ENCODE measurements around the gene GHITM. TPM values are rescaled to one million over a fixed set of nuclear protein-coding genes. Genes with fewer than 3 reads are reported as not detected.
"Not testable (repeated sequence)": the region's sequence is repeated elsewhere in the genome, so short reads cannot be mapped to it uniquely, and the experiment has no call there.

GHITM gene
- total and polyA plus RNA-seq, 2 experiments from 2014 or later = 97.1 to 105 TPM

DNA sequence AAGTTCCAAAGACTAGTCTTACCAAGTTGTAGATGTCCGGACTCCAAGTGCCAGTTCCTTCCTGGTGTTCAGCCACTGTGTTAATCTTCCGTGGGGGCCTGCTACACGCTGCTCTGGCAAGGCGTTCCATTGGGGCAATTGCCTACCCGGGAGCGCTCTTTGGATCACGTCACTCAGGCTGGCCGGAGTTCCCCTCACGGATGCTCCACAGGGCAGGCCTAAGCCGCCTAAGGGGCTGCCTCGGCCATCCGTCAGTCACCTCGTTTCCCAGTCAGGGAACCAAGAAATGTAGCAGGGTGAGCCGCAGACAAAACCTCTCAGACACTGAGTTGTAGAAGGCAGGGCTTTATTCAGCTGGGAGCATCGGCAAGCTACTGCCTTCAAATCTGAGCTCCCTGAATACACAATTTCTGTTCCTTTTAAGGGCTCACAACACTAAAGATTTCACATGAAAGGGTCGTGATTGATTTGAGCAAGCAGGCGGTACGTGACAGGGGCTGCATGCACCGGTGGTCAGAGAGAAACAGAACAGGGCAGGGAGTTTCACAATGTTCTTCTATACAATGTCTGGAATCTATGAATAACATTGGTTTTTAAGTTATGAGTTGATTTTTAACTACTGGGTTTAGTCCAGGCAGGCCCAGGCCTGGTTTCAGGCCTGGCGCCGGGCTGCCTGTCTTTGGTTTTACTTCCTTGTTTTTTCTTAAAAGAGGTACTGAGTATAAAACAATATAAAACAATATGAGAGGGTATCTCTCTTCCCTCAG lies 32.6 kb downstream of the GHITM start:
- H3K36me3 ChIP-seq (ENCODE audit: insufficient read depth); DNase-seq (ENCODE audit: low spot score); H3K4me2 ChIP-seq; H2AFZ ChIP-seq; H3F3A ChIP-seq (replicated peaks; ENCODE audit: low read depth); H3K27ac ChIP-seq (ENCODE audit: low read depth); H4K20me1 ChIP-seq (replicated peaks; ENCODE audit: insufficient read depth); H3K27me3 Mint-ChIP-seq (ENCODE audit: insufficient read depth, low read depth, poor library complexity); H3K4me3 ChIP-seq; ATAC-seq; H3K79me2 ChIP-seq (replicated peaks; ENCODE audit: insufficient read depth); H3K4me3 Mint-ChIP-seq; H3K4me1 Mint-ChIP-seq; H3K36me3 Mint-ChIP-seq (ENCODE audit: low read depth); H3K27me3 ChIP-seq (ENCODE audit: insufficient read depth); H3K9me2 ChIP-seq (ENCODE audit: insufficient read depth); H3K4me1 ChIP-seq (ENCODE audit: insufficient read depth); H3K9me3 Mint-ChIP-seq; H3K27ac Mint-ChIP-seq: not testable (repeated sequence)

DNA sequence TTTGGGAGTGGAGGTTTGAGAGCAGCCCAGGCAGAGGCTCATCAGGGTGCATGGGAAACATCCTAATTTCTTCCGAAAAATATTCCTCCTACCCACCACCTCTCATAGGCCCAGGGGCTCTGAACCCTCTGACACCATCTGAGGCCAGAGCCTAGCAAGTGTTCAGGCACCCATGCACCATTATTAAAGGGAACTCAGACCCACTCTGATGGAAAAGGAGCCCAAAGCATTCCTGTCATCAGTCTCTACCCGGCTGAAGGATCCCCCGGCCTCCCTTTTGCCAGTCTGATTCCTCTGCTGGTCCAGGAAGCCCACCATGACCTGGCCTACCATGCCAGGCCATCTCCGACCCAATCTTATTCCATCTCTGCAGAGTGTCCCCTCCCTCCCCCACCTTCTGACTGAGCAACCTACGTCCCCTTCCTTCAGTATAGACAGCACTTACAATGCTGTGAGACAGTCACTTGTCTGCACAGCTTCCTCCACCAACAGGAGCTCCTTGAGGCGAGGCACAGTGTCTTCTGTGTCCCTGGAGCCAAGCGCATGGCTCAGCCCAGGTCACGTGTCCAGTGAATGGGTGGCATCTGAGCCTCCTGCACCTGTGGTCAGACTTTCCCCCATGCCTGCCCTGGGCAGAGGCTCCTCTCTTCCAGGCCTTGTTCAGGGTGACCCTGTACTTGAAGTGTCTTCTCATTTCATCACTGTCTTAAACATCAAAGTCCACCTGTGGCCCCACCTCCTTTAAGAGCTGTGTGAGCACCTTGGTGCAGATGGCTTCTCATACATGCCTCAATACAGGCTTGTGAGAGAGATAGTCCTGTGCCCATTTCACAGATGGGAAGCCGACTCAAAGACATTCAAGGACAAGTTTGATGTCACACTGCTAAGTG lies 33.4 kb downstream of the GHITM start:
- H3K4me1 ChIP-seq (ENCODE audit: insufficient read depth) = no peaks in the 10 kb centered on the region
- H3K4me3 Mint-ChIP-seq = no peak overlapping the region
- H2AFZ ChIP-seq = no peak overlapping the region
- no peak overlapping the region for H3K4me2 ChIP-seq
- peaks cover 4% of the 10 kb centered on the region; the same call in 1 of the 3 replicates for H3K4me1 Mint-ChIP-seq
- H3F3A ChIP-seq (replicated peaks; ENCODE audit: low read depth) = no peaks in the 10 kb centered on the region
- no peak overlapping the region for H3K27ac ChIP-seq (ENCODE audit: low read depth)
- H3K27me3 Mint-ChIP-seq (ENCODE audit: insufficient read depth, low read depth, poor library complexity) = peaks cover 3% of the 10 kb centered on the region
- no peaks in the 10 kb centered on the region for H3K27me3 ChIP-seq (ENCODE audit: insufficient read depth)
- H3K9me3 Mint-ChIP-seq = no peaks in the 10 kb centered on the region; the same call in 1 of the 3 replicates
- DNase-seq (ENCODE audit: low spot score) (no peak), ATAC-seq (no peak)
- no peaks in the 10 kb centered on the region; the same call in 1 of the 2 replicates for H3K9me2 ChIP-seq (ENCODE audit: insufficient read depth)
- no peak for TF ChIP-seq NANOG (IDR thresholded peaks at IDR 0.05; ENCODE audit: borderline replicate concordance)
- TF ChIP-seq, protein P1, sequence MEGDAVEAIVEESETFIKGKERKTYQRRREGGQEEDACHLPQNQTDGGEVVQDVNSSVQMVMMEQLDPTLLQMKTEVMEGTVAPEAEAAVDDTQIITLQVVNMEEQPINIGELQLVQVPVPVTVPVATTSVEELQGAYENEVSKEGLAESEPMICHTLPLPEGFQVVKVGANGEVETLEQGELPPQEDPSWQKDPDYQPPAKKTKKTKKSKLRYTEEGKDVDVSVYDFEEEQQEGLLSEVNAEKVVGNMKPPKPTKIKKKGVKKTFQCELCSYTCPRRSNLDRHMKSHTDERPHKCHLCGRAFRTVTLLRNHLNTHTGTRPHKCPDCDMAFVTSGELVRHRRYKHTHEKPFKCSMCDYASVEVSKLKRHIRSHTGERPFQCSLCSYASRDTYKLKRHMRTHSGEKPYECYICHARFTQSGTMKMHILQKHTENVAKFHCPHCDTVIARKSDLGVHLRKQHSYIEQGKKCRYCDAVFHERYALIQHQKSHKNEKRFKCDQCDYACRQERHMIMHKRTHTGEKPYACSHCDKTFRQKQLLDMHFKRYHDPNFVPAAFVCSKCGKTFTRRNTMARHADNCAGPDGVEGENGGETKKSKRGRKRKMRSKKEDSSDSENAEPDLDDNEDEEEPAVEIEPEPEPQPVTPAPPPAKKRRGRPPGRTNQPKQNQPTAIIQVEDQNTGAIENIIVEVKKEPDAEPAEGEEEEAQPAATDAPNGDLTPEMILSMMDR (conservative IDR thresholded peaks at IDR 0.05; ENCODE audit: low read depth in 2 of 2) = no peak
- no peak overlapping the region for H3K4me3 ChIP-seq
- H3K27ac Mint-ChIP-seq = no peak overlapping the region
- no peaks in the 10 kb centered on the region for H3K36me3 Mint-ChIP-seq (ENCODE audit: low read depth)
- no peaks in the 10 kb centered on the region; the same call in 1 of the 2 replicates for H4K20me1 ChIP-seq (replicated peaks; ENCODE audit: insufficient read depth)
- H3K79me2 ChIP-seq (replicated peaks; ENCODE audit: insufficient read depth) = no peaks in the 10 kb centered on the region
- H3K36me3 ChIP-seq (ENCODE audit: insufficient read depth) = no peaks in the 10 kb centered on the region

GRCh38 chr10:84173501-84173929 lies 34.2 kb downstream of the GHITM start, which contains the start of gene GPR15LG:
GPR15LG (plus strand) TSS chr10:84173801; CDS start chr10:84173852, 51 bp downstream.
- no peak within 1 kb of the TSS for H3K4me3 ChIP-seq
- H3K9me3 Mint-ChIP-seq = no peaks in the 10 kb centered on the region; the same call in 1 of the 3 replicates
- no peak within 1 kb of the TSS for H3K4me2 ChIP-seq
- H3K27ac ChIP-seq (ENCODE audit: low read depth) = no peak within 1 kb of the TSS
- H3F3A ChIP-seq (replicated peaks; ENCODE audit: low read depth) = no peaks in the 10 kb centered on the region
- H3K36me3 ChIP-seq (ENCODE audit: insufficient read depth) = no peaks in the 10 kb centered on the region
- no peaks in the 10 kb centered on the region; the same call in 1 of the 2 replicates for H4K20me1 ChIP-seq (replicated peaks; ENCODE audit: insufficient read depth)
- H3K9me2 ChIP-seq (ENCODE audit: insufficient read depth) = no peaks in the 10 kb centered on the region; the same call in 1 of the 2 replicates
- DNase-seq (ENCODE audit: low spot score) (no peak), ATAC-seq (no peak)
- H3K4me1 ChIP-seq (ENCODE audit: insufficient read depth) = no peaks in the 10 kb centered on the region
- no peak within 1 kb of the TSS for H3K4me3 Mint-ChIP-seq
- no peak within 1 kb of the TSS for H2AFZ ChIP-seq
- H3K27me3 ChIP-seq (ENCODE audit: insufficient read depth) = no peaks in the 10 kb centered on the region
- H3K27me3 Mint-ChIP-seq (ENCODE audit: insufficient read depth, low read depth, poor library complexity) = peaks cover 3% of the 10 kb centered on the region
- H3K27ac Mint-ChIP-seq = no peak within 1 kb of the TSS
- H3K36me3 Mint-ChIP-seq (ENCODE audit: low read depth) = no peaks in the 10 kb centered on the region
- peaks cover 4% of the 10 kb centered on the region; the same call in 1 of the 3 replicates for H3K4me1 Mint-ChIP-seq
- H3K79me2 ChIP-seq (replicated peaks; ENCODE audit: insufficient read depth) = no peaks in the 10 kb centered on the region
- TF ChIP-seq, protein P2, sequence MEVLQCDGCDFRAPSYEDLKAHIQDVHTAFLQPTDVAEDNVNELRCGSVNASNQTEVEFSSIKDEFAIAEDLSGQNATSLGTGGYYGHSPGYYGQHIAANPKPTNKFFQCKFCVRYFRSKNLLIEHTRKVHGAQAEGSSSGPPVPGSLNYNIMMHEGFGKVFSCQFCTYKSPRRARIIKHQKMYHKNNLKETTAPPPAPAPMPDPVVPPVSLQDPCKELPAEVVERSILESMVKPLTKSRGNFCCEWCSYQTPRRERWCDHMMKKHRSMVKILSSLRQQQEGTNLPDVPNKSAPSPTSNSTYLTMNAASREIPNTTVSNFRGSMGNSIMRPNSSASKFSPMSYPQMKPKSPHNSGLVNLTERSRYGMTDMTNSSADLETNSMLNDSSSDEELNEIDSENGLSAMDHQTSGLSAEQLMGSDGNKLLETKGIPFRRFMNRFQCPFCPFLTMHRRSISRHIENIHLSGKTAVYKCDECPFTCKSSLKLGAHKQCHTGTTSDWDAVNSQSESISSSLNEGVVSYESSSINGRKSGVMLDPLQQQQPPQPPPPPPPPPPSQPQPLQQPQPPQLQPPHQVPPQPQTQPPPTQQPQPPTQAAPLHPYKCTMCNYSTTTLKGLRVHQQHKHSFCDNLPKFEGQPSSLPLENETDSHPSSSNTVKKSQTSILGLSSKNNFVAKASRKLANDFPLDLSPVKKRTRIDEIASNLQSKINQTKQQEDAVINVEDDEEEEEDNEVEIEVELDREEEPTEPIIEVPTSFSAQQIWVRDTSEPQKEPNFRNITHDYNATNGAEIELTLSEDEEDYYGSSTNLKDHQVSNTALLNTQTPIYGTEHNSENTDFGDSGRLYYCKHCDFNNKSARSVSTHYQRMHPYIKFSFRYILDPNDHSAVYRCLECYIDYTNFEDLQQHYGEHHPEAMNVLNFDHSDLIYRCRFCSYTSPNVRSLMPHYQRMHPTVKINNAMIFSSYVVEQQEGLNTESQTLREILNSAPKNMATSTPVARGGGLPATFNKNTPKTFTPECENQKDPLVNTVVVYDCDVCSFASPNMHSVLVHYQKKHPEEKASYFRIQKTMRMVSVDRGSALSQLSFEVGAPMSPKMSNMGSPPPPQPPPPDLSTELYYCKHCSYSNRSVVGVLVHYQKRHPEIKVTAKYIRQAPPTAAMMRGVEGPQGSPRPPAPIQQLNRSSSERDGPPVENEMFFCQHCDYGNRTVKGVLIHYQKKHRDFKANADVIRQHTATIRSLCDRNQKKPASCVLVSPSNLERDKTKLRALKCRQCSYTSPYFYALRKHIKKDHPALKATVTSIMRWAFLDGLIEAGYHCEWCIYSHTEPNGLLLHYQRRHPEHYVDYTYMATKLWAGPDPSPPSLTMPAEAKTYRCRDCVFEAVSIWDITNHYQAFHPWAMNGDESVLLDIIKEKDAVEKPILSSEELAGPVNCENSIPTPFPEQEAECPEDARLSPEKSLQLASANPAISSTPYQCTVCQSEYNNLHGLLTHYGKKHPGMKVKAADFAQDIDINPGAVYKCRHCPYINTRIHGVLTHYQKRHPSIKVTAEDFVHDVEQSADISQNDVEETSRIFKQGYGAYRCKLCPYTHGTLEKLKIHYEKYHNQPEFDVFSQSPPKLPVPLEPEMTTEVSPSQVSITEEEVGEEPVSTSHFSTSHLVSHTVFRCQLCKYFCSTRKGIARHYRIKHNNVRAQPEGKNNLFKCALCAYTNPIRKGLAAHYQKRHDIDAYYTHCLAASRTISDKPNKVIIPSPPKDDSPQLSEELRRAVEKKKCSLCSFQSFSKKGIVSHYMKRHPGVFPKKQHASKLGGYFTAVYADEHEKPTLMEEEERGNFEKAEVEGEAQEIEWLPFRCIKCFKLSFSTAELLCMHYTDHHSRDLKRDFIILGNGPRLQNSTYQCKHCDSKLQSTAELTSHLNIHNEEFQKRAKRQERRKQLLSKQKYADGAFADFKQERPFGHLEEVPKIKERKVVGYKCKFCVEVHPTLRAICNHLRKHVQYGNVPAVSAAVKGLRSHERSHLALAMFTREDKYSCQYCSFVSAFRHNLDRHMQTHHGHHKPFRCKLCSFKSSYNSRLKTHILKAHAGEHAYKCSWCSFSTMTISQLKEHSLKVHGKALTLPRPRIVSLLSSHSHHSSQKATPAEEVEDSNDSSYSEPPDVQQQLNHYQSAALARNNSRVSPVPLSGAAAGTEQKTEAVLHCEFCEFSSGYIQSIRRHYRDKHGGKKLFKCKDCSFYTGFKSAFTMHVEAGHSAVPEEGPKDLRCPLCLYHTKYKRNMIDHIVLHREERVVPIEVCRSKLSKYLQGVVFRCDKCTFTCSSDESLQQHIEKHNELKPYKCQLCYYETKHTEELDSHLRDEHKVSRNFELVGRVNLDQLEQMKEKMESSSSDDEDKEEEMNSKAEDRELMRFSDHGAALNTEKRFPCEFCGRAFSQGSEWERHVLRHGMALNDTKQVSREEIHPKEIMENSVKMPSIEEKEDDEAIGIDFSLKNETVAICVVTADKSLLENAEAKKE (CRISPR knock-in tag; IDR thresholded peaks at IDR 0.05) = no peak
- TF ChIP-seq NANOG (IDR thresholded peaks at IDR 0.05; ENCODE audit: borderline replicate concordance) (no peak), STAT1 (IDR thresholded peaks at IDR 0.05; ENCODE audit: unreplicated experiment) (no peak), POLR2AphosphoS5 (IDR thresholded peaks at IDR 0.05; ENCODE audit: low read depth) (no peak), EZH2phosphoT487 (IDR thresholded peaks at IDR 0.05; ENCODE audit: unreplicated experiment) (no peak)
